K562 (cell line): ENCODE measurements around the gene FEN1. TPM values are rescaled to one million over a fixed set of nuclear protein-coding genes. Genes with fewer than 3 reads are reported as not detected.

Source experiments
- ARID3B ChIP-seq: fragments of 250-450 bp; sonication (Bioruptor Pico); IDR thresholded peaks from 2 replicates; pipeline ENCODE4 v1.4.0; 2020; ENCODE audit warnings: borderline replicate concordance
- CBFA2T3 ChIP-seq: fragments of 450-650 bp; IDR thresholded peaks from 2 replicates; pipeline ENCODE4 v1.6.1; 2017
- CTCFL ChIP-seq: IDR thresholded peaks from 2 replicates; pipeline ENCODE4 v1.6.1; 2011; ENCODE audit warnings: borderline replicate concordance, low read depth, mild to moderate bottlenecking, moderate library complexity, low read length; ENCODE audit not compliant: insufficient read depth, poor library complexity, severe bottlenecking
- KAT7 ChIP-seq: sonication (generic); formaldehyde crosslinking; IDR thresholded peaks from 2 replicates; pipeline ENCODE4 v1.8.0; 2022; ENCODE audit warnings: missing genetic modification reagents, mild to moderate bottlenecking, borderline replicate concordance
- KLF6 ChIP-seq: fragments of 250-450 bp; sonication (Bioruptor Pico); IDR thresholded peaks from 2 replicates; pipeline ENCODE4 v1.4.0; 2020; ENCODE audit warnings: mild to moderate bottlenecking, moderate library complexity, borderline replicate concordance
- NFATC3 ChIP-seq: fragments of 450-650 bp; IDR thresholded peaks from 2 replicates; pipeline ENCODE4 v1.6.1; 2017; ENCODE audit warnings: mild to moderate bottlenecking
- NFIC ChIP-seq: fragments of 450-650 bp; IDR thresholded peaks from 2 replicates; pipeline ENCODE4 v1.6.1; 2017; ENCODE audit warnings: mild to moderate bottlenecking, inconsistent platforms
- POLR2A ChIP-seq: fragments of 450-650 bp; conservative IDR thresholded peaks from 2 replicates; pipeline ENCODE4 v1.6.1; 2016
- PRPF4 ChIP-seq: fragments of 200-400 bp; formaldehyde crosslinking; IDR thresholded peaks from one replicate; pipeline ENCODE4 v1.6.1; 2017; ENCODE audit warnings: low read length, low read depth, mild to moderate bottlenecking; ENCODE audit not compliant: insufficient read depth, poor library complexity, severe bottlenecking
- PTBP1 ChIP-seq: fragments of 200-400 bp; formaldehyde crosslinking; IDR thresholded peaks from 2 replicates; pipeline ENCODE4 v1.6.1; 2017; ENCODE audit warnings: low read depth, low read length
- PTRF ChIP-seq: fragments of 450-650 bp; IDR thresholded peaks from 2 replicates; pipeline ENCODE4 v1.6.1; 2016; ENCODE audit warnings: mild to moderate bottlenecking, missing genetic modification characterization, missing compliant biosample characterization
- PYGO2 ChIP-seq: fragments of 450-650 bp; IDR thresholded peaks from 2 replicates; pipeline ENCODE4 v1.6.1; 2016; ENCODE audit warnings: mild to moderate bottlenecking, missing genetic modification characterization, moderate library complexity, missing compliant biosample characterization
- RBM14 ChIP-seq: fragments of 200-400 bp; formaldehyde crosslinking; IDR thresholded peaks from 2 replicates; pipeline ENCODE4 v1.6.1; 2018; ENCODE audit warnings: low read depth, mild to moderate bottlenecking, low read length, moderate library complexity, borderline replicate concordance; ENCODE audit not compliant: insufficient read depth
- SIN3B ChIP-seq: fragments of 450-650 bp; IDR thresholded peaks from 2 replicates; pipeline ENCODE4 v1.6.1; 2017; ENCODE audit warnings: low read depth, mild to moderate bottlenecking, moderate library complexity
- STAT6 ChIP-seq: sonication (generic); formaldehyde crosslinking; IDR thresholded peaks from 2 replicates; pipeline ENCODE4 v1.8.1; 2023; ENCODE audit warnings: mild to moderate bottlenecking, missing genetic modification reagents
- ZNF280A ChIP-seq: fragments of 450-650 bp; IDR thresholded peaks from 2 replicates; pipeline ENCODE4 v1.6.1; 2018; ENCODE audit warnings: mild to moderate bottlenecking, low read depth; ENCODE audit not compliant: partially characterized antibody
- ZNF79 ChIP-seq: fragments of 250-450 bp; sonication (Bioruptor Pico); IDR thresholded peaks from 2 replicates; pipeline ENCODE4 v1.4.0; 2020; ENCODE audit warnings: low read depth, mild to moderate bottlenecking, moderate library complexity
- ZNF830 ChIP-seq: fragments of 250-450 bp; sonication (Bioruptor Pico); IDR thresholded peaks from 2 replicates; pipeline ENCODE4 v1.5.0; 2021; ENCODE audit warnings: mild to moderate bottlenecking
- polyA plus RNA-seq, 8 experiments: library from polyadenylated mRNA; depleted of rRNA in 4 of 8; stranded (reverse) in 5 of 8; unstranded in 3 of 8; fragments of >200 nt; fragmentation: Nextera tagmentation in 2 of 8; fragmentation: Illumina TruSeq in 1 of 8; extraction: Ambion mirVana in 2 of 8; extraction: Trizol in 1 of 8; gene quantifications; 2 replicates each; pipeline versions ENCODE4 v1.2.1 to v1.2.3, GENCODE V29; 2011 to 2014; ENCODE audit warnings: inconsistent platforms in 1 of 8, missing spikeins in 1 of 8
- total RNA-seq, 7 experiments: library from RNA; depleted of rRNA in 6 of 7; stranded (reverse); fragments of >200 nt in 6 of 7; fragmentation: Illumina TruSeq in 2 of 7; extraction: Trizol in 2 of 7; gene quantifications; 2 replicates each; pipeline versions ENCODE4 v1.2.1 to v1.2.3, GENCODE V29; 2011 to 2021; ENCODE audit warnings: low replicate concordance in 1 of 7

The FEN1 gene
- total and polyA plus RNA-seq, 9 of the 15 experiments (the other 6 are each of a cell fraction or from before 2014, with no cell fraction given): 58.1 to 156 (median 137) TPM

- TF ChIP-seq ARID3B (CRISPR knock-in tag) (no peak), SIN3B (no peak), CBFA2T3 (no peak), STAT6 (CRISPR knock-in tag) (peak; percentile 93; the same call in 1 of the 2 replicates), ZNF830 (CRISPR knock-in tag) (no peak; the same call in 1 of the 2 replicates), PTRF (tag) (no peak), PRPF4 (peak; percentile 38), PTBP1 (0 out of 2 replicates have a peak, but pooled peaks have one; percentile 67), PYGO2 (no peak), CTCFL (no peak), POLR2A (peak; percentile 99), ZNF79 (CRISPR knock-in tag) (no peak), NFIC (peak; percentile 43), KLF6 (CRISPR knock-in tag) (no peak), NFATC3 (no peak), RBM14 (0 out of 2 replicates have a peak, but pooled peaks have one; percentile 53), KAT7 (CRISPR knock-in tag) (peak; percentile 9), ZNF280A (no peak)
Measured at GRCh38 chr11:61814958-61815789, 22.5 kb downstream of the FEN1 start (continued).
